ENCODE results near the gene SNX32.
"Not testable (repeated sequence)": the region's sequence is repeated elsewhere in the genome, so short reads cannot be mapped to it uniquely, and the experiment has no call there.

Gene SNX32

GRCh38 chr11:65885231-65885630, 51.5 kb downstream of the SNX32 start:
- DNase-seq (ENCODE audit: low read depth) = no peak

- DNase-seq (ENCODE audit: low read depth) = no peak
Measured at GRCh38 chr11:65885808-65886536, 52.2 kb downstream of the SNX32 start.

DNA sequence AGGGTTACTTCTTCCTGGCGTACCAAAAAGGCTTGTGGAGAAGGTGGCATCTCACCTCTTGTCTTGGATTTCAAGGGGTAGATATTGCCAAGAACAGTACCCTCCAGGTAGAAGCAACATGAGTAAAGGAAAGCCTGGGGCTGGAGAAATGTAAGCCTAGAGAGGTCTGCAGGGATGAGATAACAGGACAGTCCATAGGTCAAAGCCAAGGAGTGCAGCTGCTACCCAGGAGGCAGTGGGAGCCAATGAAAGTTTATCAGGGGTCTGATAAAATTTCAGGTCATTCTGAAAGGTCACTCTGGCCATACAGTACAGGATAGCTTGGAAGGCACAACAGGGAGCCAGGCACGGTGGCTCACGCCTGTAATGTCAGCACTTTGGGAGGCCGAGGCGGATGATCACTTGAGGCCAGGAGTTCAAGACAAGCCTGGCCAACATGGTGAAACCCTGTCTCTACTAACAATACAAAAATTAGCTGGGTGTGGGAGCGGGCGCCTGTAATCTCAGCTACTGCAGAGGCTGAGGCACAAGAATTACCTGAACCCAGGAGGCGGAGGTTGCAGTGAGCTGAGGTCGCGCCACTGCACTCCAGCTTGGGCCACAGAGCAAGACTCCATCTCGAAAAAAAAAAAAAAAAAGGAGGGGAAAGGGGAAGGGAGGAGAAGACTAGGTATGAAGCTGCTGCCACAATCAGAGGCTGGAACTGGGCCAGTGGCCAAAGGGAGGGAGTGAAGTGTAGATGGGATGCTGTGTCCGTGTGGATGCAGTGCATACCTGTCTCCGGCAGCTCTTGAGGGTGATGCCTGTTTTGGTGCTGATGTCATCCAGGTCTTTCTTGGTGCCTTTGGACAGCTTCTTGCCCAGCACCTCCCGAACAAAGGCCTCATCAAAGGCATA, 53.3 kb downstream of the SNX32 start:
- DNase-seq (ENCODE audit: low read depth) = no peak

DNA sequence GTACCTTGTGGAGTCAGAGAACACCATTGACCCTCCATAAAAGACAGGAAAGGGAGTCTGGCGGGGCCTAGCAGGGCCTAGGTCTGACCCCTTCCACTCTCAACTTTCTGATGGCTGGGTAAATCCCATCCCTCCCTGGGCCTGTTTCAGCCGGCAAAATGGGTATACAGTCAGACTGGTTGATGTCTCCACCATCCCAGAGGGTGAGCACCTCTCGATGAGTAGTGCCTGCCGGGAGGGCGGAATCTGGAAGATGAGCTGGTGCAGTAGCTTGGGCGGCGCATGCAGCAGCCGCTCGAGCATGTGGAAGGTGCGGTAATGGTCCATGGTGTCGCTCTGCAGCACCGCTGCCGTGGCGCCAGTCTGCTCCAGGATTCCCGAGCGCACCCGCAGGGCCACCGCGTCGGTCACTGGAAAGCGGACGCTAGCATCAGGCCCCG, 54.0 kb downstream of the SNX32 start:
- no peak for DNase-seq (ENCODE audit: low read depth)

DNA sequence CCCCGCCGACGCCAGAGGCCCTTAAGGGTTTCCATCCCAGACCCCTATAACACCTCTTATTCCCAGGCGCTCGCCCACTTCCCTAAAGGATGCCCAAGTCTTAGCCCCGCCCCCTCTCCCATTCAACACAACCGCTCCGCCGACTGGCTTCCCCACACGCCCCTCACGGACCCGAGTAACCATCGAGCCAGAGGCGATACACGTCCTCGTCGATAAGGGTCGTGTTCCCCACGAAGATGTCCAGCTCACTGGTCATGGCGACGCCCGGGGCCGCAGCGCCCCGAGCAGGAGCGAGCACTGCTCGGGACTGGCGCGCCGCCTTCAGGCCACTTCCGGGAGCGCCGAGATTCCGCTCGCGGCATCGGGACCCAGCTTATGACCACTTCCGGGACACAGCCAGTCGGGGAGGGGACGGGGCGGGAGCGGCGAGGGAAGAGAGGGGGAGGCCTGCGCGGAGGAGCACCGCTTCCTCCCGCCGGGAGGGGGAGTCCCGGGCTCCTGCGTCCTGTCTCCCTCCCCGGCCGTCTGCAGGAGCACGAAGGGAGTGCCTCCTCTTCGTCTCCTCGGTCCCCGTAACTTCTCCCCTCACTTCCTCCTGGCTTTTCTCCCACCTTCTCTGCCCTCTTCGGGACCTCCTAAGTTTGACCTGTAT, 54.5 kb downstream of the SNX32 start, which contains the start of gene FIBP:
Gene FIBP, minus strand, starts transcription at position 309 of the 652 bp plus-strand sequence. Its CDS starts 53 bp downstream, at position 256.
- DNase-seq (ENCODE audit: low read depth) = peak; percentile 95

- peak; percentile 93 for DNase-seq (ENCODE audit: low read depth)
Measured at GRCh38 chr11:65890324-65891218, 56.8 kb downstream of the SNX32 start, which contains the start of gene CCDC85B. TSS of gene CCDC85B (plus strand) at chr11:65890673. CDS start at chr11:65890784, 111 bp downstream.

GRCh38 chr11:65891219-65892136, 57.7 kb downstream of the SNX32 start:
- DNase-seq (ENCODE audit: low read depth) = no peak

DNA sequence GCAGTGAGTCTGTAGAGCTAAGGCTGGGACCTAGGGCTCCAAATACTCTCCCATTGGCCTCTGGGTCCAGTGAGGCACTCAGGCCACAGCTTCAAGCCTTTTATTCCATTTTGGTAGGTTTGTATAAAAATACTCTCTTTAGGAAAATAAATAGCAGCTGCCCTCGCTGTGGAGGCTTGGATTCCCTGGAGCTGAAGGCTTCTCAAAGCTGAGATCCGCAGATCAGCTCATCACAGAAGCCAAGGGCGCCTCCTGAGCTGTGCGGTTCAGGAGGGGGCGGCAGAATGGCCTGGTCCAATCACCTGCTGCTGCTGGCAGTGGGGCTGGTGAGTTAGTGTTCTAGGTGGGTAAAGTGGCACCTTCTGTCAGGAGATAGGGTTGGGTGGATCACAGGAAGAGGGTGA, 58.4 kb downstream of the SNX32 start:
- DNase-seq (ENCODE audit: low read depth) = not testable (repeated sequence)

DNA sequence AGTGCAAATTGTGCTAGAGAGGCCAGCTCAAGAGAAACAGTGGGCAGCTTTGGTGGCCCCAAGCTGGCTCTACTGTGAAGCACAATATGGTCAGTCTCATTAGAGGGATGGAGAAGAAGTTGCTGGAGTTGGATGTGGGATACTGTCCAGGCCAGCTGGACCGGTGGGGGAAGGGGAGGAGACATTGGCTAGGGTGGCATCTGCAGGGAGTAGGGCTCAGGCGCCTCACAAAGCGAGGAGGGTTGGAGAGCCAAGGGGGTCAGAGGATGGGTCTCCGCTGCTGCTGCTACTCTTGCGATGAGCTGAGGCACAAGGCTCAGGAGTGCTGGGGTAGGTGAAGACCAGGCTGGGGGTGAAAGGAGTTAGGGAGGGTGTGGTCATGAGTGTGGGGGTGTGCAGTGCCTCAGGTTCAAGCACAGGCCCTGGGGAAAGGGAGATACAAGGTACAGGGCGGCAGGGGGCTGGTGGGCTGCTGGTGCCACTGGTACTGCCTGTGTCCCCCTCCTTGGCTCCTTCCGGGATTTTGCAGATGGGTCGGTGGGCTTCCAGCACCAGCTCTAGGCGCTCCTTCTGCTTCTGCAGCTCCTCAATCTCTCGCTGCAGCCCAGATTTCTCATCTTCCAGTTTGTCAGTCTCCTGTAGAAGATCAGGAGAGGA, 59.0 kb downstream of the SNX32 start:
- no peak for DNase-seq (ENCODE audit: low read depth)

DNA sequence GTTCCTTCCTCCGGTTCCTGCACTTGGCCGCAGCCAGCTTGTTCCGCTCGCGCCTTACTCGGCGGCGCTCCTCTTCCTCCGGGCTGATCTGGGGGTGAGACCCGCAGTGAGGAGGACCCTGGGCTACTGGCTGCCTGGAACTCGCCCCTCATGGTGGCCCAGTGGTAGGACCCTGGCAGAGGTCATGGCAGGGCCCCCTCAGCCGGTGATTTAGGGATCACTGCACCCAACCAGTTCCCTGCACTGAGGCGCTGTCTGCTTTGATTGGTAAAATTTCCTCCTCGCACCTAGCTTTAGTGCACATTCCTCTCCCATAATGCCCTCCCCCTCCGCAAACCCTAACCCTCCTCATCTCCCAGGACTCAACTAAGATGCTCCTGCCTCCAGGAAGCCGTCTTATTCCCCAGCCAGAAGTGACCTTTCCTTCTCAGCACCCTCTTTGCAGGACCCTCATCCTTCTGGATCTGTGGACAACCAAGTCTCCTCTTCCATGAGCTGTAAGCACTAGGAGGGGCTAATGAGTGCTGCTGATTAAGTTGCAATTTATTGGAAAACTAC, 60.4 kb downstream of the SNX32 start:
- DNase-seq (ENCODE audit: low read depth) = no peak

- DNase-seq (ENCODE audit: low read depth) = no peak
Measured at GRCh38 chr11:65895482-65895981, 61.8 kb downstream of the SNX32 start.

DNA sequence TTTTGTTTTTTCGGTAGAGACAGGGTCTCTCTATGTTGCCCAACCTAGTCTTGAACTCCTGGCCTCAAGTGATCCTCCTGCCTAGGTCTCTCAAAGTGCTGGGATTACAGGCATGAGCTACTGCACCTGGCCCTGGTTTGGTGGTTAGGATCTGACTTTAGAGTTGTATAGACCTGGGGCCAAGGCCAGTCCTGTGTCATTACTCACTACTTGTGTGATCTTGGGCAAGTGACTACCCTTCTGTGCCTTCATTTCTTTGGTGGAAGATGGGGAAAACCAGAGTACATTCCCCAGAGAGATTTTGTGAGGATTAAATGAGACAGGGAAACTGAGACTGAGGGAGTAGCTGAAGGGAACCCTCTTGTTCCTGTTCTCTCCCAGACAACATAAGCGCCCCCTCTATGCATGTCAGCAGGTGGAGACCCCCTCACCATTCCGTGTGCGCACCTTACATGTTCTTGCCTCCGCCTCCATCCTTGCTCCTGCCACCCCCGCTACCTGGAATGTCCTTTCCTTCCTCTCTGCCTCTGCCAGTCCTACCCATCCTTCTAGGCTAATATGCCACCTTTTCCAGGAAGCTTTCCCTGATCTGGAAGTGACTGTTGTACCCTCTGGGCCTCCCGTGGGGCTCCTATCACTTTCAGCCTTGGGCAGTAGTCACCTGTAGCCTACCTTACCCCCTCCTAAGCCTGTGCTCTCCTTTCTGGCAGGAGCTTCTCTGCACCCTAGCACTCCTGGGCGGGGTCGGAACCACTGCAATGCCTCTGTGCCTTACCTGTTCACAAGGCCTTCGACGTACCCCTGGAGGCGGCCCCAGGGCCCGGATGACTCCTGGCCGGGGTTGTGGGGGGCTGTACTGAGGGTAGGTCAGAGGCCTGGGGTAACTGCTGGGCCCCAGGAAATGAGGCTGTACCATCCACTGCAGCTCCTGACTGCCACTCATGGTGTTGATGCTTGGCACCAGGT, 62.6 kb downstream of the SNX32 start:
- no peak for DNase-seq (ENCODE audit: low read depth)

GRCh38 chr11:65897020-65897471, 63.3 kb downstream of the SNX32 start:
- no peak for DNase-seq (ENCODE audit: low read depth)

DNA sequence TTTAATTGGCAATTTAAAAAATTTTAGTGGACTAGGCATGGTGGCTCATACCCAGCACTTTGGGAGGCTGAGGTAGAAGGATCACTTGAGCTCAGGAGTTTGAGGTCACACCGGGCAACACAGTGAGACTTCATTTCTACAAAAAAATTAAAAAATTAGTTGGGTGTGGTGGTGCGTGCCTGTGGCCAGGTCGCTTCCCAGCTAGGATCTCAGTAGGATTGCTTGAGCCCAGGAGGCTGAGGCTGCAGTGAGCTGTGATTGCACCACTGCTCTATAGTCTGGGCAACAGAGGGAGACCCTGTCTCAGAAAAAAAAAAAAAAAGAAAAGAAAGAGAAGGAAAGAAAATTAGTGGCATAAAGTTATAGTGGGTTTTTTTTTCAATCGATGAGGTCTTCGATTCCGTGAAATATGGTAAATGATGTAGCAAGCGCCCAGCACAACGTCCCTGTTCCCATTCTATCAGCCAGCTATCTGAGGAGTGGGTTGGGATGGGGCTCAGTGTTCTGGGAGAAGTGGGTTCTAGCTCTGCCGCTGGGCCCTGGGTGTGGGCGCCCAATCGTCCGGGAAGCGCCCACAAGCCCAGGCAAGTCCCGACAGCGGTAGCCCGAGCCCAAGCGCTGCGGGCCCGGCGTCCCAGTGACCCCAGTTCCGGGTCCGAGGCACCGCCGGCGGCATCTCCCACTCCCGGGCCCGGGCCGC, 65.0 kb downstream of the SNX32 start:
- no peak for DNase-seq (ENCODE audit: low read depth)

DNA sequence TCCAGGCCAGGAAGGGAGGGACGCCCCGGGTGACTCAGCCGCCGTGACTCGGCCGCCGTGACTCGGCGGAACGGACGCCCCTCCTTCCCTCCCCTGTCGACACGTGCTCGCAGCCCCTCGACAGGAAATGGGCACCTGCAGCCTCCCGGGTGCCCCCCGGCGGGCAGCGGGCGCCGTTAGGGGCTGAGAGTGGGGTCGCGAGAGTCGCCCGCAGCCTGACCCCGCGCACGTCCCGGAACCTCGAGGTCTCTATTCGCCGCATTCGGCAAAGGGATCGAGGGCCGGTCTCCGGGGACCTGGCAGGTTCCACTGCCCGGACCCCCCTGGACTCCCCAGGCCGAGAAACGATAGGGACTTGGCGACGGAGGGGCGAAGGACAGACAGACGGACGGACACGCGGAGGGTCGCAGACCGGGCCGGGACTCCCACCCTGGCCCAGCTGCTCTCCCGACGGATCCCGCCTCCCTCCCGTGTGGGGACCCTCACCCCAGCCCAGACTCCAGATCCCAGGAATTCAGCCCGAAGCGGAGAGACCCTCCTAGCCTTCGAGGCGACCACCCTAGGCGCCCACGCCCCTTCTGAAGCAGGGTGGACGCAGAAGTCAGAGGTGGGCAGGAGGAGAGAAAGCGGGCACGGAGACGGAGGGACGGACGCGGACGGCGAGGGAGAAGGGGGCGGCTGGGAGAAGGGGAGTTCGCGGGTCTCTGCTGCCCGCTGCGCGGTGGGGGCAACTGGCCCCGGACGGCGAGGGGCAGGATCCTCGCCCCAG, 65.8 kb downstream of the SNX32 start:
- no peak for DNase-seq (ENCODE audit: low read depth)

GRCh38 chr11:65900125-65900898, 66.5 kb downstream of the SNX32 start, which contains the start of gene FOSL1:
TSS of gene FOSL1 (minus strand) at chr11:65900388. CDS start at chr11:65900339, 49 bp downstream.
- DNase-seq (ENCODE audit: low read depth) = peak; percentile 90
